Activated naive CD8-positive, alpha-beta T cell treated with anti-CD3 and anti-CD28 coated beads for 36 hours (primary cell): Measurements from ENCODE around the gene CLASP2. TPM values are rescaled to one million over a fixed set of nuclear protein-coding genes. Genes with fewer than 3 reads are reported as not detected.

ENCODE experiments used
- DNase-seq: peaks from one replicate; pipeline ENCODE4 v3.0.0; 2021
- H3K27ac Mint-ChIP-seq: one replicate; pipeline ENCODE4 v1.8.0; 2022; ENCODE audit warnings: mild to moderate bottlenecking, moderate library complexity, mixed read lengths
- H3K27me3 Mint-ChIP-seq: one replicate; pipeline ENCODE4 v1.8.0; 2022; ENCODE audit warnings: mild to moderate bottlenecking, mixed read lengths
- H3K36me3 Mint-ChIP-seq: one replicate; pipeline ENCODE4 v1.8.0; 2021; ENCODE audit warnings: mild to moderate bottlenecking, mixed read lengths
- H3K4me1 Mint-ChIP-seq: one replicate; pipeline ENCODE4 v1.8.0; 2021; ENCODE audit warnings: mixed read lengths
- H3K4me3 Mint-ChIP-seq: one replicate; pipeline ENCODE4 v1.8.0; 2022; ENCODE audit warnings: mild to moderate bottlenecking, moderate library complexity, mixed read lengths
- H3K9me3 Mint-ChIP-seq: one replicate; pipeline ENCODE4 v1.8.0; 2022; ENCODE audit warnings: mixed read lengths
- total RNA-seq, 2 experiments: library from RNA; stranded (reverse); gene quantifications; one replicate each; pipeline ENCODE4 v1.2.3, GENCODE V29; 2021

Gene CLASP2
- total RNA-seq, 2 experiments from 2014 or later, result 41.2 to 44.2 TPM

- Mint-ChIP-seq H3K27ac (no peak overlapping the region), H3K27me3 (no peaks in the 10 kb centered on the region), H3K4me1 (no peaks in the 10 kb centered on the region), H3K9me3 (no peaks in the 10 kb centered on the region), H3K4me3 (no peak overlapping the region), H3K36me3 (peaks cover 10% of the 10 kb centered on the region)
- no peak for DNase-seq
Observed at GRCh38 chr3:33578325-33579177, 139.5 kb downstream of the CLASP2 start.

GRCh38 chr3:33577588-33577987, 140.5 kb downstream of the CLASP2 start:
- no peak for DNase-seq

GRCh38 chr3:33577173-33577572, 140.9 kb downstream of the CLASP2 start:
- Mint-ChIP-seq H3K27ac (no peak overlapping the region), H3K9me3 (no peaks in the 10 kb centered on the region), H3K4me1 (no peaks in the 10 kb centered on the region), H3K27me3 (no peaks in the 10 kb centered on the region), H3K36me3 (peaks cover 18% of the 10 kb centered on the region), H3K4me3 (no peak overlapping the region)
- DNase-seq, result no peak

More at GRCh38 chr3:33577588-33577987, 140.5 kb downstream of the CLASP2 start:
- Mint-ChIP-seq H3K4me3 (no peak overlapping the region), H3K27ac (no peak overlapping the region), H3K27me3 (no peaks in the 10 kb centered on the region), H3K4me1 (no peaks in the 10 kb centered on the region), H3K9me3 (no peaks in the 10 kb centered on the region), H3K36me3 (peaks cover 14% of the 10 kb centered on the region)

- H3K9me3 Mint-ChIP-seq, result no peaks in the 10 kb centered on the region
- H3K4me1 Mint-ChIP-seq, result no peaks in the 10 kb centered on the region
- no peak for DNase-seq
- no peak overlapping the region for H3K27ac Mint-ChIP-seq
- peaks cover 26% of the 10 kb centered on the region for H3K36me3 Mint-ChIP-seq
- H3K27me3 Mint-ChIP-seq, result no peaks in the 10 kb centered on the region
- no peak overlapping the region for H3K4me3 Mint-ChIP-seq
Observed at GRCh38 chr3:33575311-33575710, 142.7 kb downstream of the CLASP2 start.

- H3K27me3 Mint-ChIP-seq, result no peaks in the 10 kb centered on the region
- H3K27ac Mint-ChIP-seq, result no peak overlapping the region
- DNase-seq, result no peak
- H3K4me3 Mint-ChIP-seq, result no peak overlapping the region
- H3K9me3 Mint-ChIP-seq, result no peaks in the 10 kb centered on the region
- peaks cover 12% of the 10 kb centered on the region for H3K36me3 Mint-ChIP-seq
- H3K4me1 Mint-ChIP-seq, result no peaks in the 10 kb centered on the region
Observed at GRCh38 chr3:33557829-33558228, 160.2 kb downstream of the CLASP2 start.

GRCh38 chr3:33557279-33557678, 160.8 kb downstream of the CLASP2 start:
- Mint-ChIP-seq H3K36me3 (peaks cover 12% of the 10 kb centered on the region), H3K4me1 (no peaks in the 10 kb centered on the region), H3K27me3 (no peaks in the 10 kb centered on the region), H3K4me3 (no peak overlapping the region), H3K27ac (no peak overlapping the region), H3K9me3 (no peaks in the 10 kb centered on the region)
- DNase-seq, result no peak

GRCh38 chr3:33547101-33547500, 171.0 kb downstream of the CLASP2 start:
- Mint-ChIP-seq H3K4me1 (no peaks in the 10 kb centered on the region), H3K4me3 (no peak overlapping the region), H3K27ac (no peak overlapping the region), H3K27me3 (no peaks in the 10 kb centered on the region), H3K36me3 (peaks cover 27% of the 10 kb centered on the region), H3K9me3 (peaks cover 11% of the 10 kb centered on the region)
- DNase-seq, result no peak

GRCh38 chr3:33544126-33544525, 173.9 kb downstream of the CLASP2 start:
- no peak overlapping the region for H3K4me3 Mint-ChIP-seq
- H3K27me3 Mint-ChIP-seq, result no peaks in the 10 kb centered on the region
- no peak overlapping the region for H3K27ac Mint-ChIP-seq
- DNase-seq, result no peak
- H3K36me3 Mint-ChIP-seq, result peaks cover 15% of the 10 kb centered on the region
- peaks cover 8% of the 10 kb centered on the region for H3K9me3 Mint-ChIP-seq
- no peaks in the 10 kb centered on the region for H3K4me1 Mint-ChIP-seq

- H3K4me3 Mint-ChIP-seq, result no peak overlapping the region
- H3K4me1 Mint-ChIP-seq, result no peaks in the 10 kb centered on the region
- no peaks in the 10 kb centered on the region for H3K27me3 Mint-ChIP-seq
- H3K36me3 Mint-ChIP-seq, result peaks cover 15% of the 10 kb centered on the region
- H3K27ac Mint-ChIP-seq, result no peak overlapping the region
- no peak for DNase-seq
- peaks cover 5% of the 10 kb centered on the region for H3K9me3 Mint-ChIP-seq
Observed at GRCh38 chr3:33543601-33544000, 174.5 kb downstream of the CLASP2 start.

GRCh38 chr3:33541918-33542317, 176.1 kb downstream of the CLASP2 start:
- no peak overlapping the region for H3K27ac Mint-ChIP-seq
- no peaks in the 10 kb centered on the region for H3K9me3 Mint-ChIP-seq
- peaks cover 11% of the 10 kb centered on the region for H3K36me3 Mint-ChIP-seq
- H3K27me3 Mint-ChIP-seq, result no peaks in the 10 kb centered on the region
- no peaks in the 10 kb centered on the region for H3K4me1 Mint-ChIP-seq
- DNase-seq, result no peak
- no peak overlapping the region for H3K4me3 Mint-ChIP-seq

- no peak overlapping the region for H3K4me3 Mint-ChIP-seq
- H3K36me3 Mint-ChIP-seq, result peaks cover 13% of the 10 kb centered on the region
- no peaks in the 10 kb centered on the region for H3K27me3 Mint-ChIP-seq
- H3K4me1 Mint-ChIP-seq, result no peaks in the 10 kb centered on the region
- no peaks in the 10 kb centered on the region for H3K9me3 Mint-ChIP-seq
- no peak overlapping the region for H3K27ac Mint-ChIP-seq
- no peak for DNase-seq
Observed at GRCh38 chr3:33538678-33539339, 179.2 kb downstream of the CLASP2 start.

- no peak overlapping the region for H3K4me3 Mint-ChIP-seq
- no peaks in the 10 kb centered on the region for H3K27me3 Mint-ChIP-seq
- DNase-seq, result no peak
- peaks cover under 1% of the 10 kb centered on the region for H3K9me3 Mint-ChIP-seq
- no peak overlapping the region for H3K27ac Mint-ChIP-seq
- H3K36me3 Mint-ChIP-seq, result peaks cover 19% of the 10 kb centered on the region
- no peaks in the 10 kb centered on the region for H3K4me1 Mint-ChIP-seq
Observed at GRCh38 chr3:33537133-33537532, 180.9 kb downstream of the CLASP2 start.

GRCh38 chr3:33526787-33527186, 191.3 kb downstream of the CLASP2 start:
- no peak overlapping the region for H3K27ac Mint-ChIP-seq
- H3K4me1 Mint-ChIP-seq, result no peaks in the 10 kb centered on the region
- no peak overlapping the region for H3K4me3 Mint-ChIP-seq
- no peaks in the 10 kb centered on the region for H3K27me3 Mint-ChIP-seq
- DNase-seq, result no peak
- H3K9me3 Mint-ChIP-seq, result peaks cover 25% of the 10 kb centered on the region
- H3K36me3 Mint-ChIP-seq, result peaks cover 64% of the 10 kb centered on the region

GRCh38 chr3:33525232-33525631, 192.8 kb downstream of the CLASP2 start:
- Mint-ChIP-seq H3K36me3 (peaks cover 52% of the 10 kb centered on the region), H3K4me3 (no peak overlapping the region), H3K9me3 (peaks cover 20% of the 10 kb centered on the region), H3K27ac (no peak overlapping the region), H3K4me1 (no peaks in the 10 kb centered on the region), H3K27me3 (no peaks in the 10 kb centered on the region)
- no peak for DNase-seq

- H3K9me3 Mint-ChIP-seq, result peaks cover 14% of the 10 kb centered on the region
Observed at GRCh38 chr3:33523093-33523667, 194.9 kb downstream of the CLASP2 start.

More at GRCh38 chr3:33523093-33523667, 194.9 kb downstream of the CLASP2 start:
- no peak overlapping the region for H3K4me3 Mint-ChIP-seq
- H3K27me3 Mint-ChIP-seq, result no peaks in the 10 kb centered on the region
- peaks cover 39% of the 10 kb centered on the region for H3K36me3 Mint-ChIP-seq
- H3K27ac Mint-ChIP-seq, result no peak overlapping the region
- no peak for DNase-seq
- no peaks in the 10 kb centered on the region for H3K4me1 Mint-ChIP-seq
